ENCODE results near the gene CCNY. TPM values are rescaled to one million over a fixed set of nuclear protein-coding genes. Genes with fewer than 3 reads are reported as not detected.

The CCNY gene
- total RNA-seq, 1 experiment from 2014 or later, result 51.9 TPM

DNA sequence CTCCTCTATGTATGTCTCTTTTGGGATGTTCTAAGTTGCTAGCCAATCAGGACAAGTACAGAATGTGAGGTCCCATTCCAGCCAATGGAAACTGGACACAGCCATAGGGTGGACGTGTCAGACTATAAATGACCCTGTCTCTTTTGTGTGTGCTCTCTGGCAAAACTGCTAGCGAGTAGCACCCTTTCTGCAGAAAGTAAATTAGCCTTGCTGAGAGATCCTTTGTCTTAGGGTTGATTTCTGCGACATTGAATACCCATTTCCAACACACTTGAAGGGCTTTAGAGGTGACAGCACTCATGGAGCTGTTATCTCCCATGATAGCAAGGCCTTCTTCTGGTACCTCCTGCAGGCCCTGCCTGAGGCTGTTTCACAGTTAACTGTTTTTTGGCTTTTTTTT, 107.5 kb downstream of the CCNY start:
- H3K4me1 ChIP-seq (ENCODE audit: control insufficient read depth, insufficient read depth, low read length), result peaks cover 7% of the 10 kb centered on the region; the same call in 1 of the 2 replicates
- CTCF ChIA-PET, result no interaction called here
- no peak for DNase-seq (ENCODE audit: low read depth, low spot score)
- H3K27ac ChIP-seq (ENCODE audit: low read length), result no peak overlapping the region
- H3K36me3 ChIP-seq (ENCODE audit: control insufficient read depth, insufficient read depth, low read length), result no peaks in the 10 kb centered on the region
- TF ChIP-seq SIN3A (IDR thresholded peaks at IDR 0.05; ENCODE audit: borderline replicate concordance, insufficient read depth, low read depth, low read length) (no peak), CTCF (IDR thresholded peaks at IDR 0.05) (no peak), TCF7L2 (IDR thresholded peaks at IDR 0.05; ENCODE audit: low read depth, low read length) (no peak), POLR2AphosphoS5 (IDR thresholded peaks at IDR 0.05; ENCODE audit: low read depth, low read length) (no peak)
- TF ChIP-seq, protein P1, sequence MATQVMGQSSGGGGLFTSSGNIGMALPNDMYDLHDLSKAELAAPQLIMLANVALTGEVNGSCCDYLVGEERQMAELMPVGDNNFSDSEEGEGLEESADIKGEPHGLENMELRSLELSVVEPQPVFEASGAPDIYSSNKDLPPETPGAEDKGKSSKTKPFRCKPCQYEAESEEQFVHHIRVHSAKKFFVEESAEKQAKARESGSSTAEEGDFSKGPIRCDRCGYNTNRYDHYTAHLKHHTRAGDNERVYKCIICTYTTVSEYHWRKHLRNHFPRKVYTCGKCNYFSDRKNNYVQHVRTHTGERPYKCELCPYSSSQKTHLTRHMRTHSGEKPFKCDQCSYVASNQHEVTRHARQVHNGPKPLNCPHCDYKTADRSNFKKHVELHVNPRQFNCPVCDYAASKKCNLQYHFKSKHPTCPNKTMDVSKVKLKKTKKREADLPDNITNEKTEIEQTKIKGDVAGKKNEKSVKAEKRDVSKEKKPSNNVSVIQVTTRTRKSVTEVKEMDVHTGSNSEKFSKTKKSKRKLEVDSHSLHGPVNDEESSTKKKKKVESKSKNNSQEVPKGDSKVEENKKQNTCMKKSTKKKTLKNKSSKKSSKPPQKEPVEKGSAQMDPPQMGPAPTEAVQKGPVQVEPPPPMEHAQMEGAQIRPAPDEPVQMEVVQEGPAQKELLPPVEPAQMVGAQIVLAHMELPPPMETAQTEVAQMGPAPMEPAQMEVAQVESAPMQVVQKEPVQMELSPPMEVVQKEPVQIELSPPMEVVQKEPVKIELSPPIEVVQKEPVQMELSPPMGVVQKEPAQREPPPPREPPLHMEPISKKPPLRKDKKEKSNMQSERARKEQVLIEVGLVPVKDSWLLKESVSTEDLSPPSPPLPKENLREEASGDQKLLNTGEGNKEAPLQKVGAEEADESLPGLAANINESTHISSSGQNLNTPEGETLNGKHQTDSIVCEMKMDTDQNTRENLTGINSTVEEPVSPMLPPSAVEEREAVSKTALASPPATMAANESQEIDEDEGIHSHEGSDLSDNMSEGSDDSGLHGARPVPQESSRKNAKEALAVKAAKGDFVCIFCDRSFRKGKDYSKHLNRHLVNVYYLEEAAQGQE (IDR thresholded peaks at IDR 0.05; ENCODE audit: insufficient read depth in 1 of 2, low read depth in 2 of 2, low read length in 1 of 2), result no peak
- in situ Hi-C loops (cut with HindIII; ENCODE audit: low pct_unique_long_range_greater_than_20kb, low sequenced_read_pairs) (no loop called here), intact Hi-C loops (cut with micrococcal nuclease; ENCODE audit: unreplicated experiment) (no loop called here)
- no TSS peak for BruUV-seq (replicated peaks)
- H3K4me3 ChIP-seq (ENCODE audit: low read depth in 2 of 2, low read length in 2 of 2), result no peak overlapping the region
- ATAC-seq, result no peak
- POLR2A ChIA-PET, result no interaction called here
- H3K27me3 ChIP-seq (ENCODE audit: control insufficient read depth, insufficient read depth, low read length), result no peaks in the 10 kb centered on the region
- H3K9me3 ChIP-seq (ENCODE audit: control insufficient read depth, insufficient read depth, low read depth, low read length), result peaks cover 14% of the 10 kb centered on the region; the same call in 1 of the 2 replicates

- Histone ChIP-seq H3K4me1 (ENCODE audit: control insufficient read depth, insufficient read depth, low read length) (peaks cover 12% of the 10 kb centered on the region), H3K36me3 (ENCODE audit: control insufficient read depth, insufficient read depth, low read length) (no peaks in the 10 kb centered on the region), H3K27ac (ENCODE audit: low read length) (no peak overlapping the region), H3K9me3 (ENCODE audit: control insufficient read depth, insufficient read depth, low read depth, low read length) (peaks cover 9% of the 10 kb centered on the region; the same call in 1 of the 2 replicates), H3K27me3 (ENCODE audit: control insufficient read depth, insufficient read depth, low read length) (no peaks in the 10 kb centered on the region), H3K4me3 (ENCODE audit: low read depth in 2 of 2, low read length in 2 of 2) (no peak overlapping the region)
- ATAC-seq (no peak), DNase-seq (ENCODE audit: low read depth, low spot score) (no peak)
- in situ Hi-C loops (cut with HindIII; ENCODE audit: low pct_unique_long_range_greater_than_20kb, low sequenced_read_pairs) (no loop called here), intact Hi-C loops (cut with micrococcal nuclease; ENCODE audit: unreplicated experiment) (no loop called here)
- POLR2A ChIA-PET, result no interaction called here
- no TSS peak for BruUV-seq (replicated peaks)
- CTCF ChIA-PET, result no interaction called here
- TF ChIP-seq SIN3A (IDR thresholded peaks at IDR 0.05; ENCODE audit: borderline replicate concordance, insufficient read depth, low read depth, low read length) (no peak), CTCF (IDR thresholded peaks at IDR 0.05) (no peak), POLR2AphosphoS5 (IDR thresholded peaks at IDR 0.05; ENCODE audit: low read depth, low read length) (no peak), TCF7L2 (IDR thresholded peaks at IDR 0.05; ENCODE audit: low read depth, low read length) (no peak)
- TF ChIP-seq, protein P1 (IDR thresholded peaks at IDR 0.05; ENCODE audit: insufficient read depth in 1 of 2, low read depth in 2 of 2, low read length in 1 of 2), result no peak
Measured at GRCh38 chr10:35445150-35445884, 109.0 kb downstream of the CCNY start.

Data from Panc1 (cell line).